Uterus (tissue), 4 donors: ENCODE results near the gene ZNF644. TPM values are rescaled to one million over a fixed set of nuclear protein-coding genes. Genes with fewer than 3 reads are reported as not detected.

ENCODE experiments used
- DNase-seq, 2 donors: peaks; one replicate each; pipeline ENCODE4 v3.0.0-alpha.2; 2019 to 2020
- H3K27ac ChIP-seq, 2 donors: fragments of 200-600 bp; sonication (generic); 1 replicate in 1 of 2; 2 replicates in 1 of 2; pipeline ENCODE4 v1.5.1; 2016 to 2018
- H3K27me3 ChIP-seq, 2 donors: fragments of 200-600 bp; sonication (generic); one replicate each; pipeline ENCODE4 v1.5.1; 2018 to 2019; ENCODE audit warnings: control low read depth in 1 of 2
- H3K36me3 ChIP-seq, 2 donors: fragments of 200-600 bp; sonication (generic); one replicate each; pipeline ENCODE4 v1.5.1; 2019; ENCODE audit warnings: control low read depth in 1 of 2
- H3K4me1 ChIP-seq, 2 donors: fragments of 200-600 bp; sonication (generic); one replicate each; pipeline ENCODE4 v1.5.1; 2018 to 2019; ENCODE audit warnings: control low read depth in 1 of 2
- H3K4me3 ChIP-seq, 2 donors: fragments of 200-600 bp; sonication (generic); 1 replicate in 1 of 2; 2 replicates in 1 of 2; pipeline ENCODE4 v1.5.1; 2018 to 2019; ENCODE audit warnings: mild to moderate bottlenecking in 1 of 2
- H3K9me3 ChIP-seq, 2 donors: fragments of 200-600 bp; sonication (generic); one replicate each; pipeline ENCODE4 v1.5.1; 2019; ENCODE audit warnings: control low read depth in 1 of 2
- POLR2A ChIP-seq, 2 donors: fragments of 450-650 bp; IDR thresholded peaks; one replicate each; pipeline ENCODE4 v1.6.1; 2016; ENCODE audit warnings: antibody characterized with exemption in 2 of 2, mild to moderate bottlenecking in 1 of 2, moderate library complexity in 1 of 2
- intact Hi-C: fragments of 100-400 bp; cut with DNase I; formaldehyde crosslinking; loops from one replicate; pipeline ENCODE4 v1.15.1; 2023; ENCODE audit warnings: low total_unique reads
- total RNA-seq, 4 donors: library from RNA; depleted of rRNA in 3 of 4; stranded (reverse); fragments of >200 nt in 3 of 4; gene quantifications; one replicate each; pipeline versions ENCODE4 v1.1.0 to v1.2.4, GENCODE V29; 2014 to 2023
- TF ChIP-seq, protein P1 (sequence below), 4 experiments: fragments of 200-600 bp in 2 of 4; fragments of 450-650 bp in 2 of 4; sonication (generic) in 2 of 4; IDR thresholded peaks; one replicate each; pipeline ENCODE4 v1.5.1; 2016 to 2019; ENCODE audit warnings: antibody characterized with exemption in 4 of 4, mild to moderate bottlenecking in 2 of 4, moderate library complexity in 1 of 4
- donor health status: DM: yes; HTN: yes; CAD: no.

ZNF644 gene
- total RNA-seq, 4 donors from 2014 or later: 51.7 to 167 (median 93.3) TPM

DNA sequence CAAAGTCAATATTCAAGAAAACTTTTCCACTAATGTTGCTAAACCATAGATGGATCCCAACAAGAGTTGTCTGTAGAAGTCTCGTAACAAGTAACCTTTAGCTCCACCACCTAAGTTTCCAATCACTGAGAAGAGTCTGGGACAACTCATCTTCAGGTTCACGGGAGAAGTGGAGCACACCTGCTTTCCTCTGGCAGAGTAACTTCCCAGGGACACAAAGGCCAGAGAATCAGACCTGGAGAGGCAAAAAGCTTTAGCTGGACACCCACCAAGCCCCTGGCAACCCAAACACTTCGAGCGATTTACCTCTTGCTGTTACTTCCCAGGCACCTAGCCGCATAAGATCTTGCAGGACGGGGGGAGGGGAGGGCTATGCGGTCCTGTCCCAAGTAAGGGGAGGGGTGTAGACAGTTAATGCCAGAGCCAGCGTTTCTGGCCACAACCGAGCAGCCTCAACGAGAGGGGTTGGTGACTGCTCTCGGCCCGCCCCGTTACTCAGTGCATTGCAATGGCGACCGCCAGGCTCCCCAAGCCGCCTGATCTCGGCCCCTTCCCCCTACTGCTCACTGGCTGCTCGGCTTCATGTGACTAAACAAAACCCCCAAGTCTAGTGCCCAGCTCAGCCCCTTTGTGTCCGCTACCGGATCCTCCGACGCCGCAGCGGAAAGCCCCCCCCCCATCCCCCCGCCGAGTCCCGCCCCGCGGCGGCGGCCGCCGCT, 709 bp downstream of the ZNF644 start:
- TF ChIP-seq, protein P1, sequence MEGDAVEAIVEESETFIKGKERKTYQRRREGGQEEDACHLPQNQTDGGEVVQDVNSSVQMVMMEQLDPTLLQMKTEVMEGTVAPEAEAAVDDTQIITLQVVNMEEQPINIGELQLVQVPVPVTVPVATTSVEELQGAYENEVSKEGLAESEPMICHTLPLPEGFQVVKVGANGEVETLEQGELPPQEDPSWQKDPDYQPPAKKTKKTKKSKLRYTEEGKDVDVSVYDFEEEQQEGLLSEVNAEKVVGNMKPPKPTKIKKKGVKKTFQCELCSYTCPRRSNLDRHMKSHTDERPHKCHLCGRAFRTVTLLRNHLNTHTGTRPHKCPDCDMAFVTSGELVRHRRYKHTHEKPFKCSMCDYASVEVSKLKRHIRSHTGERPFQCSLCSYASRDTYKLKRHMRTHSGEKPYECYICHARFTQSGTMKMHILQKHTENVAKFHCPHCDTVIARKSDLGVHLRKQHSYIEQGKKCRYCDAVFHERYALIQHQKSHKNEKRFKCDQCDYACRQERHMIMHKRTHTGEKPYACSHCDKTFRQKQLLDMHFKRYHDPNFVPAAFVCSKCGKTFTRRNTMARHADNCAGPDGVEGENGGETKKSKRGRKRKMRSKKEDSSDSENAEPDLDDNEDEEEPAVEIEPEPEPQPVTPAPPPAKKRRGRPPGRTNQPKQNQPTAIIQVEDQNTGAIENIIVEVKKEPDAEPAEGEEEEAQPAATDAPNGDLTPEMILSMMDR (IDR thresholded peaks at IDR 0.05): no peak
- TF ChIP-seq POLR2A (IDR thresholded peaks at IDR 0.05): no peak
- peak; percentile 60 to 70 for DNase-seq
- no peaks in the 10 kb centered on the region for H3K9me3 ChIP-seq
- H3K4me3 ChIP-seq: peak overlapping the region; percentile 86 to 96
- H3K36me3 ChIP-seq: no peaks in the 10 kb centered on the region
- peak overlapping the region; percentile 98 to 100 for H3K27ac ChIP-seq
- no peaks in the 10 kb centered on the region for H3K4me1 ChIP-seq
- intact Hi-C loops: no loop called here
- no peaks in the 10 kb centered on the region for H3K27me3 ChIP-seq

DNA sequence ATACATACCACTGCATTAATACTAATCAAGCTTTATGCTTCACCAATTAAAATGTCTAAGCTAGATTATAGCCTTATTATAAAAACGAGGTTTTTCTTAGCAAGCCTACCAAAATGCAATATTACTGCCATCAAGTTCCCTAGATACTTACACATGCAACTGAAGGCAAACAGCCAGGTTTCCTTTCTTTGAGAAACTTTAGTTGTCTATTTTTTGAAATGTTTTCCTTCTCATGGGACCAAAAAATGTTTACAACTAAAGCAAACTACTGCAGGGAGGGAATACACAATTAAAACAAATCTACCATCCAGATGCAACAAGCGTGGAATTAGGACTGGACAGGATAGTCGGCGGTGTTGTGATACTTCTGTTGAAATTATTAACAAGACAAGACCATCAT, 1.3 kb downstream of the ZNF644 start:
- no peak for DNase-seq
- H3K36me3 ChIP-seq: no peaks in the 10 kb centered on the region
- no peaks in the 10 kb centered on the region for H3K9me3 ChIP-seq
- intact Hi-C loops: no loop called here
- no peaks in the 10 kb centered on the region for H3K27me3 ChIP-seq
- H3K4me1 ChIP-seq: no peaks in the 10 kb centered on the region
- peak overlapping the region; percentile 98 to 100 for H3K27ac ChIP-seq
- peak overlapping the region; percentile 86 to 96 for H3K4me3 ChIP-seq
- TF ChIP-seq POLR2A (IDR thresholded peaks at IDR 0.05): no peak
- TF ChIP-seq, protein P1 (IDR thresholded peaks at IDR 0.05): no peak

DNA sequence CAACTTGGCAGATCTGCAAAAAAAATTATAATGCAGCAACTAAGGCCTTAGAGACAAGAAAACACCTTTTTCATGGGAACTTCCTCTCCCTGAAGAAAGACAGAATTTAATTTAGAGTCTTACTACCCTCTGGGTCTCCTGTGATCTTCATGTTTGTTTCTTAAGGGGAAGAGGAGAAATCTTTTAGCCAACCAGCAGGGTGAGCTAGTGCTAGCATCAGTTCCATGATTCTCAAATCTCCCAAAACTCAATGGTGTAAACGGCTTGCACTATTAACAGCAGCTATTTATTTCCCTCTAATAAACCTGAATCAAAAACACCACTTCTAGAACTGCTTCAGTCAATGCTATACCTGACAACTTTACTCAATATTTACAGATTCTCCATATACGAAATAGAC, 3.8 kb downstream of the ZNF644 start:
- Histone ChIP-seq H3K4me3 (no peak overlapping the region), H3K36me3 (no peaks in the 10 kb centered on the region), H3K9me3 (no peaks in the 10 kb centered on the region), H3K4me1 (no peaks in the 10 kb centered on the region), H3K27ac (no peak overlapping the region), H3K27me3 (no peaks in the 10 kb centered on the region)
- intact Hi-C loops: no loop called here
- no peak for DNase-seq
- TF ChIP-seq, protein P1 (IDR thresholded peaks at IDR 0.05): peak in 2 of 4 experiments; percentile 26
- TF ChIP-seq POLR2A (IDR thresholded peaks at IDR 0.05): no peak

DNA sequence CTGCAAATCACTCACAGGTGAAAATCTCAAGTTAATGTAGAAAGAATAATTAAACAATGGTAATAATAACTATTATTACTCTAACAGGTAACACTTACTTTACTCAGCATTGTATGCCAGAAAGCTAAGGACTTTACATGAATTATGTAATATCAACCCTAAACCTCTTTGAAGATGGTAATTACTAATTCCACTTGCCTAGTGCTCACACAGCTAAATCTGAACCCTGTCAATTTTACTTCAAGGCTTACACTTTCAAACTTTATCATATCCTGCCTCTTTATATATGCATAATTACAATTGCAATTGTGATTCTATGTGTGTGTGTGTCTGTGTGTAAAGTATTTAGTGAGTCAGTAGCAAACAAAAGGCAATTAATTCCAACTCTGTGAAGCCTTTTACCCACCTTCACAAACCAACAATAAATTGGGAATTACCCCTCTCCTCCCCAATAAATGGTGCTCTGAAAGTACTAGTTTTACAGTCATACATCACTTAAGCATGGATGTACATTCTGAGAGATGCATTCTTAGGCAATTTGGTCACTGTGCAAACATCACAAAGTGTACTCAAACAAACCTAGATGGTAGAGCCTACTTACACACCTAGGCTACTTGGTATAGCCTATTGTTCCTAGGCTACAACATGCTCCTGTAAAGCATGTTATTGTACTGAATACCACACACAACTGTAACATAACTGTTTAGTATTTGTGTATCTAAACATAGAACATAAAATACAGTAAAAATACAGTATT, 5.9 kb downstream of the ZNF644 start:
- no peaks in the 10 kb centered on the region for H3K9me3 ChIP-seq
- H3K27ac ChIP-seq: no peak overlapping the region
- H3K4me1 ChIP-seq: no peaks in the 10 kb centered on the region
- TF ChIP-seq, protein P1 (IDR thresholded peaks at IDR 0.05): no peak
- TF ChIP-seq POLR2A (IDR thresholded peaks at IDR 0.05): no peak
- DNase-seq: no peak
- H3K36me3 ChIP-seq: no peaks in the 10 kb centered on the region
- intact Hi-C loops: no loop called here
- no peaks in the 10 kb centered on the region for H3K27me3 ChIP-seq
- no peak overlapping the region for H3K4me3 ChIP-seq

DNA sequence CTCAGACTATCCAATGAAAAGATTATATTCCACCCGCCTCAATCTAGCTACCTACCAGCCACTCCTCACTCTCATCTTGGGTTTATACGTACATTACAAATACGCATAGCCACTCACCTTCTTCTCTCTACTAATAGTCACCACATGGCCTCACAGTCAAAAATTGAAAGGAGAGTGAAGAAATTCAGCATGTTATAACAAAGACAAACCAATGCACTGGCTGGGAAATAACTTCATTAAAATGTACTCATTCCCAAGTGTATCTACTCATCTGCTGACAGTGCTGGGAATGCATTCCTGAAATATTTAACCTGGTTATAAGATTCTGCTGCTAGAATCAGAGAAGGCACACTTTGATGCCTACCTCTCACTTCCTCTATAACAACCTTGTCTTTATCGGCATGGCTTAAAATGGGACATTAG, 6.5 kb downstream of the ZNF644 start:
- Histone ChIP-seq H3K36me3 (no peaks in the 10 kb centered on the region), H3K9me3 (no peaks in the 10 kb centered on the region), H3K27me3 (no peaks in the 10 kb centered on the region), H3K27ac (no peak overlapping the region), H3K4me3 (no peak overlapping the region), H3K4me1 (no peaks in the 10 kb centered on the region)
- no peak for DNase-seq
- no peak for TF ChIP-seq POLR2A (IDR thresholded peaks at IDR 0.05)
- TF ChIP-seq, protein P1 (IDR thresholded peaks at IDR 0.05): no peak
- intact Hi-C loops: no loop called here
